ENCODE results near the gene TECPR1. TPM values are rescaled to one million over a fixed set of nuclear protein-coding genes. Genes with fewer than 3 reads are reported as not detected.

The TECPR1 gene
- total RNA-seq, 1 donor from 2014 or later: 10.8 TPM

- Histone ChIP-seq H3K36me3 (peaks cover 4% of the 10 kb centered on the region), H2AFZ (replicated peaks) (no peak overlapping the region), H3K27me3 (no peaks in the 10 kb centered on the region), H3K9ac (no peak overlapping the region), H3K4me3 (no peak overlapping the region), H3K4me2 (no peak overlapping the region), H3K9me3 (ENCODE audit: low read depth) (no peaks in the 10 kb centered on the region), H3K27ac (no peak overlapping the region), H4K20me1 (ENCODE audit: low read depth) (no peaks in the 10 kb centered on the region), H3K79me2 (ENCODE audit: low read depth) (no peaks in the 10 kb centered on the region), H3K4me1 (no peaks in the 10 kb centered on the region), H3F3A (ENCODE audit: low read depth) (no peaks in the 10 kb centered on the region)
- Mint-ChIP-seq H3K9me3 (no peaks in the 10 kb centered on the region), H3K4me1 (no peaks in the 10 kb centered on the region), H3K27ac (no peak overlapping the region), H3K36me3 (peaks cover 16% of the 10 kb centered on the region), H3K27me3 (ENCODE audit: insufficient read depth, low read depth) (peaks cover 3% of the 10 kb centered on the region), H3K4me3 (no peak overlapping the region)
- DNase-seq (ENCODE audit: low spot score): no peak
- TF ChIP-seq EZH2 (IDR thresholded peaks at IDR 0.05) (no peak), CTCF (IDR thresholded peaks at IDR 0.05) (no peak), EZH2phosphoT487 (IDR thresholded peaks at IDR 0.05) (no peak)
Measured at GRCh38 chr7:98178762-98179490, 73.1 kb downstream of the TECPR1 start.

- Mint-ChIP-seq H3K27ac (no peak overlapping the region), H3K9me3 (no peaks in the 10 kb centered on the region), H3K4me3 (no peak overlapping the region), H3K4me1 (no peaks in the 10 kb centered on the region), H3K27me3 (ENCODE audit: insufficient read depth, low read depth) (peaks cover 3% of the 10 kb centered on the region), H3K36me3 (peaks cover 16% of the 10 kb centered on the region)
- no peaks in the 10 kb centered on the region for H3K9me3 ChIP-seq (ENCODE audit: low read depth)
- DNase-seq (ENCODE audit: low spot score): no peak
- no peak overlapping the region for H3K4me3 ChIP-seq
- no peaks in the 10 kb centered on the region for H3K27me3 ChIP-seq
- no peak overlapping the region for H3K27ac ChIP-seq
- no peak overlapping the region for H3K4me2 ChIP-seq
- peaks cover 4% of the 10 kb centered on the region for H3K36me3 ChIP-seq
- no peaks in the 10 kb centered on the region for H3K79me2 ChIP-seq (ENCODE audit: low read depth)
- no peaks in the 10 kb centered on the region for H3K4me1 ChIP-seq
- no peak overlapping the region for H2AFZ ChIP-seq (replicated peaks)
- no peaks in the 10 kb centered on the region for H3F3A ChIP-seq (ENCODE audit: low read depth)
- H3K9ac ChIP-seq: no peak overlapping the region
- no peaks in the 10 kb centered on the region for H4K20me1 ChIP-seq (ENCODE audit: low read depth)
- no peak for TF ChIP-seq CTCF (IDR thresholded peaks at IDR 0.05)
- TF ChIP-seq EZH2phosphoT487 (IDR thresholded peaks at IDR 0.05): no peak
- no peak for TF ChIP-seq EZH2 (IDR thresholded peaks at IDR 0.05)
Measured at GRCh38 chr7:98178321-98178720, 73.7 kb downstream of the TECPR1 start.

- H3F3A ChIP-seq (ENCODE audit: low read depth): no peaks in the 10 kb centered on the region
- H3K4me3 ChIP-seq: no peak overlapping the region
- no peaks in the 10 kb centered on the region for H3K9me3 Mint-ChIP-seq
- DNase-seq (ENCODE audit: low spot score): no peak
- peaks cover 11% of the 10 kb centered on the region for H3K36me3 Mint-ChIP-seq
- H3K4me1 Mint-ChIP-seq: no peaks in the 10 kb centered on the region
- H3K79me2 ChIP-seq (ENCODE audit: low read depth): no peaks in the 10 kb centered on the region
- H3K27me3 ChIP-seq: no peaks in the 10 kb centered on the region
- H3K9ac ChIP-seq: no peak overlapping the region
- no peak overlapping the region for H3K4me3 Mint-ChIP-seq
- peaks cover 3% of the 10 kb centered on the region for H3K27me3 Mint-ChIP-seq (ENCODE audit: insufficient read depth, low read depth)
- no peaks in the 10 kb centered on the region for H3K4me1 ChIP-seq
- no peaks in the 10 kb centered on the region for H3K9me3 ChIP-seq (ENCODE audit: low read depth)
- H3K4me2 ChIP-seq: no peak overlapping the region
- no peak overlapping the region for H3K27ac ChIP-seq
- peaks cover 4% of the 10 kb centered on the region for H3K36me3 ChIP-seq
- H4K20me1 ChIP-seq (ENCODE audit: low read depth): no peaks in the 10 kb centered on the region
- no peak overlapping the region for H2AFZ ChIP-seq (replicated peaks)
- TF ChIP-seq CTCF (IDR thresholded peaks at IDR 0.05) (no peak), EZH2phosphoT487 (IDR thresholded peaks at IDR 0.05) (no peak), EZH2 (IDR thresholded peaks at IDR 0.05) (no peak)
- no peak overlapping the region for H3K27ac Mint-ChIP-seq
Measured at GRCh38 chr7:98177553-98177952, 74.5 kb downstream of the TECPR1 start.

All from neural progenitor cell (in vitro differentiated cells).